H1 (cell line): ENCODE measurements around the gene COMMD1. TPM values are rescaled to one million over a fixed set of nuclear protein-coding genes. Genes with fewer than 3 reads are reported as not detected.

Experiments used
- CTCF ChIA-PET: fragments of 300-600 bp; sonication (Branson Sonifier 250); formaldehyde crosslinking; loops from one replicate; lab custom pipeline; 2021; ENCODE audit not compliant: partially characterized antibody; lab: Charles Lee
- POLR2A ChIA-PET: fragments of 300-600 bp; sonication (Branson Sonifier 250); formaldehyde crosslinking; loops from one replicate; lab custom pipeline; 2021; ENCODE audit warnings: inconsistent platforms; ENCODE audit not compliant: partially characterized antibody; lab: Charles Lee
- DNase-seq, 2 experiments: peaks; one replicate each; pipeline versions ENCODE4 v3.0.0 to v3.0.0-alpha.2; 2010 to 2022; ENCODE audit warnings: low spot score in 2 of 2, low read depth in 1 of 2, mixed read lengths in 1 of 2
- FAIRE-seq: peaks from 2 replicates; lab custom pipeline; 2011; peaks lifted over from hg19 to GRCh38; lab: Jason Lieb, UNC
- H2AFZ ChIP-seq: 2 replicates; pipeline ENCODE4 v1.8.1; 2012; ENCODE audit warnings: low read length, inconsistent platforms
- H2AK5ac ChIP-seq: 2 replicates; pipeline ENCODE4 v1.6.1; 2013; ENCODE audit warnings: low read depth, low read length
- H2BK120ac ChIP-seq: replicated peaks from 2 replicates; pipeline ENCODE3; 2013; ENCODE audit warnings: low read depth, low read length, inconsistent platforms
- H2BK12ac ChIP-seq: 2 replicates; pipeline ENCODE4 v1.6.1; 2013; ENCODE audit warnings: low read depth, low read length
- H2BK15ac ChIP-seq: 2 replicates; pipeline ENCODE4 v1.6.1; 2013; ENCODE audit warnings: low read length
- H2BK20ac ChIP-seq: 2 replicates; pipeline ENCODE4 v1.6.1; 2013; ENCODE audit warnings: low read length
- H2BK5ac ChIP-seq: 2 replicates; pipeline ENCODE4 v1.6.1; 2013; ENCODE audit warnings: low read depth, low read length
- H3K14ac ChIP-seq: 2 replicates; pipeline ENCODE4 v1.6.1; 2013; ENCODE audit warnings: inconsistent platforms; ENCODE audit not compliant: insufficient read length
- H3K18ac ChIP-seq: 2 replicates; pipeline ENCODE4 v1.6.1; 2013; ENCODE audit warnings: low read length; ENCODE audit errors: extremely low read depth
- H3K23ac ChIP-seq: 2 replicates; pipeline ENCODE4 v1.6.1; 2013; ENCODE audit warnings: inconsistent platforms; ENCODE audit not compliant: insufficient read length
- H3K23me2 ChIP-seq: 2 replicates; pipeline ENCODE4 v1.6.1; 2013; ENCODE audit warnings: low read depth, low read length
- H3K27ac ChIP-seq: 2 replicates; pipeline ENCODE4 v1.6.1; 2011; ENCODE audit warnings: low read depth, low read length, inconsistent platforms
- H3K27me3 ChIP-seq, 4 experiments: replicated peaks in 1 of 4; 1 replicate in 1 of 4; 2 replicates in 3 of 4; pipeline versions ENCODE4 v1.6.1 to v1.8.1; 2011 to 2013; ENCODE audit warnings: low read length in 3 of 4, mild to moderate bottlenecking in 3 of 4, inconsistent platforms in 2 of 4, mixed read lengths in 2 of 4, moderate library complexity in 1 of 4; ENCODE audit not compliant: control insufficient read depth in 3 of 4, insufficient read depth in 3 of 4; ENCODE audit errors: extremely low read depth in 1 of 4
- H3K36me3 ChIP-seq, 4 experiments: 2 replicates each; pipeline versions ENCODE4 v1.6.1 to v1.8.1; 2011 to 2013; ENCODE audit warnings: mild to moderate bottlenecking in 4 of 4, low read length in 3 of 4, moderate library complexity in 2 of 4, control low read depth in 1 of 4, inconsistent platforms in 1 of 4; ENCODE audit not compliant: insufficient read depth in 4 of 4, control insufficient read depth in 2 of 4
- H3K4ac ChIP-seq: replicated peaks from 2 replicates; pipeline ENCODE3; 2013; ENCODE audit warnings: low read length, low read depth, mixed read lengths, inconsistent platforms; ENCODE audit not compliant: insufficient read length
- H3K4me1 ChIP-seq, 4 experiments: replicated peaks in 1 of 4; 1 replicate in 1 of 4; 2 replicates in 3 of 4; pipeline versions ENCODE4 v1.6.1 to v1.8.1; 2011 to 2013; ENCODE audit warnings: low read length in 3 of 4, inconsistent platforms in 2 of 4, mixed read lengths in 1 of 4; ENCODE audit not compliant: insufficient read depth in 4 of 4, control insufficient read depth in 3 of 4
- H3K4me2 ChIP-seq, 2 experiments: 2 replicates each; pipeline versions ENCODE4 v1.6.1 to v1.8.1; 2011 to 2013; ENCODE audit warnings: low read depth in 2 of 2, low read length in 2 of 2, control low read depth in 1 of 2, inconsistent platforms in 1 of 2, mild to moderate bottlenecking in 1 of 2; ENCODE audit not compliant: insufficient read depth in 1 of 2
- H3K4me3 ChIP-seq, 4 experiments: fragments of 200-600, 300-600 bp in 1 of 4; sonication (generic), shearing (Covaris generic), sonication (Bioruptor Twin) in 1 of 4; 2 replicates each; pipeline versions ENCODE4 v1.5.1 to v1.8.1; 2011 to 2016; ENCODE audit warnings: low read length in 4 of 4, low read depth in 3 of 4, control low read depth in 2 of 4, inconsistent platforms in 2 of 4, mild to moderate bottlenecking in 2 of 4, mixed read lengths in 1 of 4, moderate library complexity in 1 of 4; ENCODE audit not compliant: insufficient read depth in 2 of 4; ENCODE audit errors: extremely low read depth in 1 of 4
- H3K56ac ChIP-seq: replicated peaks from 2 replicates; pipeline ENCODE3; 2013; ENCODE audit warnings: low read depth, mild to moderate bottlenecking, mixed read lengths, low read length, inconsistent platforms; ENCODE audit not compliant: insufficient read length
- H3K79me1 ChIP-seq: 2 replicates; pipeline ENCODE4 v1.6.1; 2013; ENCODE audit warnings: low read depth, low read length, control low read depth
- H3K79me2 ChIP-seq, 2 experiments: 2 replicates each; pipeline versions ENCODE4 v1.6.1 to v1.8.1; 2012 to 2013; ENCODE audit warnings: low read length in 2 of 2, mild to moderate bottlenecking in 2 of 2, inconsistent platforms in 1 of 2; ENCODE audit not compliant: insufficient read depth in 2 of 2, control insufficient read depth in 1 of 2
- H3K9ac ChIP-seq, 4 experiments: replicated peaks in 1 of 4; 1 replicate in 1 of 4; 2 replicates in 3 of 4; pipeline versions ENCODE4 v1.6.1 to v1.8.1; 2011 to 2013; ENCODE audit warnings: low read depth in 3 of 4, low read length in 3 of 4, control low read depth in 2 of 4, mild to moderate bottlenecking in 2 of 4, moderate library complexity in 2 of 4, inconsistent platforms in 1 of 4; ENCODE audit errors: extremely low read depth in 1 of 4
- H3K9me3 ChIP-seq, 2 experiments: 2 replicates each; pipeline versions ENCODE4 v1.6.1 to v1.8.1; 2012 to 2013; ENCODE audit warnings: mild to moderate bottlenecking in 2 of 2, moderate library complexity in 2 of 2, control low read depth in 1 of 2, inconsistent platforms in 1 of 2, low read depth in 1 of 2, low read length in 1 of 2, mixed read lengths in 1 of 2; ENCODE audit not compliant: insufficient read depth in 2 of 2
- H4K20me1 ChIP-seq, 2 experiments: replicated peaks in 1 of 2; 2 replicates each; pipeline versions ENCODE3 to v1.8.1; 2011 to 2013; ENCODE audit warnings: inconsistent platforms in 2 of 2, low read length in 2 of 2, mild to moderate bottlenecking in 1 of 2; ENCODE audit not compliant: insufficient read depth in 2 of 2, control insufficient read depth in 1 of 2
- H4K5ac ChIP-seq: 2 replicates; pipeline ENCODE4 v1.6.1; 2013; ENCODE audit warnings: low read length, low read depth, mixed read lengths, inconsistent platforms; ENCODE audit not compliant: insufficient read length
- H4K8ac ChIP-seq: 2 replicates; pipeline ENCODE4 v1.8.0; 2013; ENCODE audit warnings: mild to moderate bottlenecking, moderate library complexity, low read length, inconsistent platforms; ENCODE audit not compliant: insufficient read depth; ENCODE audit errors: extremely low read depth
- H4K91ac ChIP-seq: replicated peaks from 2 replicates; pipeline ENCODE3; 2013; ENCODE audit warnings: low read length, mixed read lengths, inconsistent platforms; ENCODE audit not compliant: insufficient read length
- BACH1 ChIP-seq: IDR thresholded peaks from 2 replicates; pipeline ENCODE4 v1.6.1; 2012; ENCODE audit warnings: low read length, improper control_type of control experiment
- TEAD4 ChIP-seq: IDR thresholded peaks from 2 replicates; pipeline ENCODE4 v1.6.1; 2012; ENCODE audit warnings: low read depth, low read length, inconsistent platforms, mixed read lengths
- WGBS, 2 experiments: shearing (Covaris generic) in 1 of 2; methylation state at CpG; one replicate each; pipeline versions ENCODE4 v1.1.6 to v1.1.7; 2013 to 2015; ENCODE audit warnings: low lambda C conversion rate in 2 of 2, mixed read lengths in 2 of 2, inconsistent platforms in 1 of 2, low coverage in 1 of 2, missing lambda C conversion rate in 1 of 2; ENCODE audit not compliant: insufficient replicate concordance in 2 of 2, insufficient coverage in 1 of 2, insufficient read length in 1 of 2; ENCODE audit errors: extremely low coverage in 1 of 2, missing lambda C conversion rate in 1 of 2; 5-methylcytosine and 5-hydroxymethylcytosine counted together
- polyA plus RNA-seq, 7 experiments: library from polyadenylated mRNA; depleted of rRNA in 3 of 7; stranded (reverse) in 5 of 7; unstranded in 2 of 7; fragments of >200 nt in 5 of 7; fragments of 200-250 nt in 2 of 7; gene quantifications; 1 replicate in 5 of 7; 2 replicates in 1 of 7; 4 replicates in 1 of 7; pipeline versions ENCODE4 v1.2.1 to v1.2.3, GENCODE V29; 2011 to 2013; ENCODE audit warnings: missing spikeins in 2 of 7, mixed read lengths in 2 of 7
- total RNA-seq: library from RNA; stranded (reverse); fragmentation: NEBNext Ultra II Directional; extraction: Animal tissue kit (Norgen Biotek cat#: 25700); gene quantifications from 2 replicates; pipeline ENCODE4 v1.2.1, GENCODE V29; 2021

COMMD1 gene
- total and polyA plus RNA-seq, 2 of the 8 experiments (the other 6 are each of a cell fraction or from before 2014, with no cell fraction given) = 23.5 to 28.3 TPM

- H4K5ac ChIP-seq = no peak overlapping the region
- ChIA-PET CTCF (interaction anchor here (0.8 to 1.4 kb wide), 2 partner anchors 42 to 515 kb away, joined by 3 read pairs; no protein-coding TSS in a partner anchor), POLR2A (no interaction called here)
- H3K4ac ChIP-seq = no peak overlapping the region
- H2BK20ac ChIP-seq = no peak overlapping the region
- no peak overlapping the region for H2BK12ac ChIP-seq
- H3K79me1 ChIP-seq = peaks cover 2% of the 10 kb centered on the region; the same call in 1 of the 2 replicates
- DNase-seq (no peak), FAIRE-seq (no peak)
- WGBS, 2 experiments = 86% methylated on average over 5 of the region's 5 CpGs; no CpG with 5 or more reads in 1 of the 2 experiments
- H3K23me2 ChIP-seq = 0 out of 2 replicates have a peak, but pooled peaks cover 2% of the 10 kb centered on the region
- H3K4me3 ChIP-seq = no peak overlapping the region
- no peak overlapping the region for H2BK5ac ChIP-seq
- H2BK120ac ChIP-seq = no peak overlapping the region
- H3K27me3 ChIP-seq = 0 out of 7 replicates have a peak, but pooled peaks cover 0 to 2% (median 0%) of the 10 kb centered on the region in 4 experiments
- no peak overlapping the region for H3K56ac ChIP-seq
- no peak overlapping the region for H3K23ac ChIP-seq
- no peak overlapping the region for H2BK15ac ChIP-seq
- H3K79me2 ChIP-seq = no peaks in the 10 kb centered on the region
- no peak overlapping the region for H4K8ac ChIP-seq
- TF ChIP-seq BACH1 = no peak
- TF ChIP-seq TEAD4 = peak; percentile 85
- H4K91ac ChIP-seq = no peak overlapping the region
- H3K4me1 ChIP-seq = no peaks in the 10 kb centered on the region
- no peak overlapping the region for H3K18ac ChIP-seq
- no peak overlapping the region for H2AFZ ChIP-seq
- no peaks in the 10 kb centered on the region for H4K20me1 ChIP-seq
- peaks cover 0 to 11% of the 10 kb centered on the region in 2 experiments; a peak in 3 of 4 replicates for H3K9me3 ChIP-seq
- no peak overlapping the region for H2AK5ac ChIP-seq
- no peak overlapping the region for H3K4me2 ChIP-seq
- H3K9ac ChIP-seq = no peak overlapping the region
- H3K27ac ChIP-seq = no peak overlapping the region
- H3K14ac ChIP-seq = no peak overlapping the region
- H3K36me3 ChIP-seq = 0 out of 8 replicates have a peak, but pooled peaks cover 0 to 3% (median 0%) of the 10 kb centered on the region in 4 experiments
Observed at GRCh38 chr2:61928826-61929461, 23.5 kb downstream of the COMMD1 start.
